ENCODE results near the gene CCR1.

The CCR1 gene

DNA sequence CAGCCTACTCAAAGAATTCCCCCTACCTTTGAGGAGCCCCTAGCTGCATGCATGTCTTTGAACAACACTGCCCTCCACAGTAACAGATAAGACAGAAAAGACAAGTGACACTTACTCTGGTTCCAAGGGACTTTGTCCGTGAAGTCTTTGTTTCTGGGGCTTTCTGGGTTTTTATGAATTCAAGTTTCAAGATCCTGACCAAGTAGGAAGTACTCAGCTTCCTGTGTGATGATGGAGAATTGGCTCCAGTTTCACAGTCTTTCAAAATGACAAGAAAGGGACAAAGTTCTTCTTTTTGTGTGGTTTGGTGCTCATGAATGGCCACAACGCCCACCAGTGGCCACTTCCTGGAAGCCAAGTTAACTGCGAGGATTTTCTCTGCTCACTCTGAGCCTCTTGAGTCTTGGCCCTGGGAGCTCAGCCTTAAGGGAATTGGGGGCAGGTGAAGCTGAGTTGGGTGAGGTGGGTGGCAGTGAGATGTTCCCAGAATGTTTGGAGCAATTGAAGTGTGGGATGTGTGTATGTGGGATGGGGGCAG lies at the start of gene CCR1:
Gene CCR1, minus strand, starts transcription at position 147 of the 538 bp plus-strand sequence. CDS start 4,000 bp downstream, outside the sequence.
- no peaks in the 10 kb centered on the region for H3K27me3 ChIP-seq (ENCODE audit: control insufficient read depth in 1 of 2, insufficient read depth in 2 of 2, low read length in 2 of 2)
- no peak within 1 kb of the TSS for H3K9ac ChIP-seq (ENCODE audit: low read length)
- no peak within 1 kb of the TSS for H3K27ac ChIP-seq (ENCODE audit: low read depth, low read length)
- H3K9me3 ChIP-seq (ENCODE audit: low read length) = no peaks in the 10 kb centered on the region
- no peaks in the 10 kb centered on the region for H3K4me1 ChIP-seq (ENCODE audit: insufficient read depth, low read length)
- H3K36me3 ChIP-seq (ENCODE audit: insufficient read depth, low read length) = no peaks in the 10 kb centered on the region
- H3K4me3 ChIP-seq (ENCODE audit: low read depth in 1 of 2, low read length in 2 of 2) = no peak within 1 kb of the TSS

DNA sequence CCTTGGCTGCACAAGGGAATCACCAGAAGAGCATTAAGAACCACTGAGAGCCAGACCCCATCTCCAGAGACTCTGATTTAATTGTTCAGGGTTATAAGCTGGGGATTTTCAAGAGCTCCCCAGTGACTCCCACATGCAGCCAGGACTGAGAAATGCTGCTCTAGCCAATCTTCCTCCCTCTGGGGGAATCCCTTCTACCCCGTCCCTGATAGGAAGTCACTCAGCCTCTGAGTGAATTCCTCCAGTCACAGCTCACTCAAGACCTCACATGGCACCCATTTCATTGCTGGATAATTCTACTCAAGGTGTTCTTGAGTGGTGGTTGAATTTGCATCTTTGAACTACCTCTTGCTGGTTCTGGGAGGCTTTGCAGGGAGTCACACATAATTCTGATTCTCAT lies 44.9 kb upstream of the CCR1 start:
- Histone ChIP-seq H3K36me3 (ENCODE audit: insufficient read depth, low read length) (no peaks in the 10 kb centered on the region), H3K27me3 (ENCODE audit: control insufficient read depth in 1 of 2, insufficient read depth in 2 of 2, low read length in 2 of 2) (no peaks in the 10 kb centered on the region), H3K4me1 (ENCODE audit: insufficient read depth, low read length) (no peaks in the 10 kb centered on the region), H3K9me3 (ENCODE audit: low read length) (no peaks in the 10 kb centered on the region), H3K27ac (ENCODE audit: low read depth, low read length) (no peak overlapping the region), H3K4me3 (ENCODE audit: low read depth in 1 of 2, low read length in 2 of 2) (no peak overlapping the region), H3K9ac (ENCODE audit: low read length) (no peak overlapping the region)

DNA sequence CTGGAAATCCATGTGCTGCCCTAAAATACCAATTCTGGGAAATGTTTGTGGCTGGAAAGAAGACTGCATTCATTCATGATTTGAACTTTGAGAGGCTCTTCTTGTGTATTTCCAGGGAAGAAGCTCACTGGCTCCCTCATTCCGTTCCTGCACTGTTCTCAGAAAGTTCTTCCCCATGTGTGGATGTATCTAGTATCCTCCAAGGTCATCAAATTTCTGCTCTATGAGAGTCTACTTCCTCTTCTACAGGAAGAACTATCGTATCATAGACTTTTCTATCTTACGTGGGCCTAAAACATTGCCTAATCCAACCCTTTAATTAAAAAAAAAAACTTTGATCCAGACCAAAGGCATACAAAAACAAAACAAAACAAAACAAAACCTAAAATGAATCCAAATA lies 37.0 kb upstream of the CCR1 start:
- Histone ChIP-seq H3K4me1 (ENCODE audit: insufficient read depth, low read length) (no peaks in the 10 kb centered on the region), H3K4me3 (ENCODE audit: low read depth in 1 of 2, low read length in 2 of 2) (no peak overlapping the region), H3K9me3 (ENCODE audit: low read length) (no peaks in the 10 kb centered on the region), H3K9ac (ENCODE audit: low read length) (no peak overlapping the region), H3K27ac (ENCODE audit: low read depth, low read length) (no peak overlapping the region), H3K36me3 (ENCODE audit: insufficient read depth, low read length) (no peaks in the 10 kb centered on the region), H3K27me3 (ENCODE audit: control insufficient read depth in 1 of 2, insufficient read depth in 2 of 2, low read length in 2 of 2) (no peaks in the 10 kb centered on the region)

DNA sequence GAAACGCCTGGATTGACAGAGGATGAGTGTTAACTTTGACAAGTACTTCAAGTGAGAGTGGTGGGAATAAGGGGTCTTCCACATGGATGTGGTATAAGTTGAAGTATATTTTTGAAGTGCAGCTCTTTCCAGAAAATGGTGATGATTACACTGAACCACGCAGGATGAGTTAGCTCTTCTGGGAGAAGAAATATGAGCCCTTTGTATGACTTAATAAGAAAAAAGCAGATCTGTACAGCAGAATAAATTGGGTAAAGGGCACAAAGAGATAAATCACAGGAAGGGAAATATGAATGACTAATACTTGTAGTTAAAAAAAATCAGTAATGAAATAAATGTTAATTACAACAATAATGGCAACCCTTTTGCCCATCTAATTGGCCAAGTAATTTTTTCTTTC lies 35.4 kb upstream of the CCR1 start:
- Histone ChIP-seq H3K9me3 (ENCODE audit: low read length) (no peaks in the 10 kb centered on the region), H3K4me1 (ENCODE audit: insufficient read depth, low read length) (no peaks in the 10 kb centered on the region), H3K4me3 (ENCODE audit: low read depth in 1 of 2, low read length in 2 of 2) (no peak overlapping the region), H3K27me3 (ENCODE audit: control insufficient read depth in 1 of 2, insufficient read depth in 2 of 2, low read length in 2 of 2) (no peaks in the 10 kb centered on the region), H3K27ac (ENCODE audit: low read depth, low read length) (no peak overlapping the region), H3K36me3 (ENCODE audit: insufficient read depth, low read length) (no peaks in the 10 kb centered on the region), H3K9ac (ENCODE audit: low read length) (no peak overlapping the region)

DNA sequence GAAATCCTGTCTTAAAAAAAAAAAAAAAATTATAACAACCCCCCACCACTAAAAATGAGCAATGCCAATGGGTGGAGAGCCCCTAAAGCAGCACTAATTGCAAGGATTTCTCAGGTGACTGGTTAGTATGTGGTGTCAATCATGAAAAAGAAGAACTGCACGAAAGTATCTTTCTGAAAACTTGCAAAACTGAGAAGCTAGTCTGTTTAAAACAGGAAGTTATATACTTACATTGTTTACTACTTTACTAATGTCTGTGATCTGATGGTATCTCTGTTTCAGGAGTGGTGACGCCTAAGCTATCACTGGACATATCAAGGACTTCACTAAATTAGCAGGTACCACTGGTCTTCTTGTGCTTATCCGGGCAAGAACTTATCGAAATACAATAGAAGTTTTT lies 34.0 kb upstream of the CCR1 start, which contains the start of gene CCR3:
Gene CCR3, plus strand, starts transcription at position 341 of the 400 bp plus-strand sequence. CDS start 22,699 bp downstream, outside the sequence.
- Histone ChIP-seq H3K27me3 (ENCODE audit: control insufficient read depth in 1 of 2, insufficient read depth in 2 of 2, low read length in 2 of 2) (no peaks in the 10 kb centered on the region), H3K36me3 (ENCODE audit: insufficient read depth, low read length) (no peaks in the 10 kb centered on the region), H3K9me3 (ENCODE audit: low read length) (no peaks in the 10 kb centered on the region), H3K9ac (ENCODE audit: low read length) (no peak within 1 kb of the TSS), H3K4me3 (ENCODE audit: low read depth in 1 of 2, low read length in 2 of 2) (no peak within 1 kb of the TSS), H3K4me1 (ENCODE audit: insufficient read depth, low read length) (no peaks in the 10 kb centered on the region), H3K27ac (ENCODE audit: low read depth, low read length) (no peak within 1 kb of the TSS)

DNA sequence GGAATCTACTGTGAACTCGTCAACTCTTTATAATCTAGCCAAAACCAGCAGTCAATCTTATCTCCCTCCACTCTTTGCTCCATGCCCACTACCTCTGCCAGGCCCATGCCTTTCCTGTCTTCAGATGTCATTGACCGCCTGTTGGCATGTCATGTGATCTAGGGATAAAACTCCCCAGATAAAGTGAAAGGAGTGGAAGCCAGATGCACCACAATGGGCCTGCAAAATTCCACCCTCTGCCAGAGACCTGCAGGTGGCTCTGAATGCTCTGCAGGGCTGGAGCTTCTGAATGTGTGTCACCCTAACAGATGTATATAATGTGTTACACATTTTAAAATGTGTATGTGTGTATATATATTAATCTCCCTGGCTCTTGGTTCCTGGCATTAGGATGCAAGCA lies 31.8 kb upstream of the CCR1 start:
- Histone ChIP-seq H3K9me3 (ENCODE audit: low read length) (no peaks in the 10 kb centered on the region), H3K36me3 (ENCODE audit: insufficient read depth, low read length) (no peaks in the 10 kb centered on the region), H3K27ac (ENCODE audit: low read depth, low read length) (no peak overlapping the region), H3K9ac (ENCODE audit: low read length) (no peak overlapping the region), H3K4me1 (ENCODE audit: insufficient read depth, low read length) (no peaks in the 10 kb centered on the region), H3K27me3 (ENCODE audit: control insufficient read depth in 1 of 2, insufficient read depth in 2 of 2, low read length in 2 of 2) (no peaks in the 10 kb centered on the region), H3K4me3 (ENCODE audit: low read depth in 1 of 2, low read length in 2 of 2) (no peak overlapping the region)

DNA sequence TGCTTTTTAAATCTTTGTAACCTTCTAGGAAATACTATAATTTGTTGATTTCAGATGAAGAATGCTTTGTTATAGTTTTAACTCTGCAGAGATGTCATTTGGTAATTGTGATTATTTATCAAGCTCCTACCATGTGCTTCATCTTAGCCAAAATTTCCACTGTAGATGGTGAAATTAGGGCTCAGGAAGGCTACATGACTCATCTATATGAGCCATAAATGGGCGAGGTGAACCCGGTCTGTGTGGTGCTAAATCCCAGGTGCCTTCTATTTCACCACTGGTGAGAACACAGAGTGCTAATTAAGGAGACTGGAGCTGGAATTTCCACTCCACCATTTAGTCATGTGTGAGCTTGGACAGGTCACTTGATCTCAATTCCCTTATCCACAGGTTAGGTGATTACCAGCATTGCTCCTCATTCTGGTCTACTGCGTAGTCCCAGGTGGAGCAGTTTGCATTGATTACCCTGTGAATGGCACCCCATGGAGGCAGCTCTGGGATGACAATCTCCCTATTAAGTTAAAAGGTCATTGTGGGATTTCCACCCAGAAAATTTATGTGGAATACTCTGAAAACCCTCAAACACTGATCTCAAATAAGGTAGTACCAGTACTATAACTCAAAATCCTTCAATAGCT lies 31.3 kb upstream of the CCR1 start:
- Histone ChIP-seq H3K27me3 (ENCODE audit: control insufficient read depth in 1 of 2, insufficient read depth in 2 of 2, low read length in 2 of 2) (no peaks in the 10 kb centered on the region), H3K36me3 (ENCODE audit: insufficient read depth, low read length) (no peaks in the 10 kb centered on the region), H3K9me3 (ENCODE audit: low read length) (no peaks in the 10 kb centered on the region), H3K4me3 (ENCODE audit: low read depth in 1 of 2, low read length in 2 of 2) (no peak overlapping the region), H3K27ac (ENCODE audit: low read depth, low read length) (no peak overlapping the region), H3K4me1 (ENCODE audit: insufficient read depth, low read length) (no peaks in the 10 kb centered on the region), H3K9ac (ENCODE audit: low read length) (no peak overlapping the region)

DNA sequence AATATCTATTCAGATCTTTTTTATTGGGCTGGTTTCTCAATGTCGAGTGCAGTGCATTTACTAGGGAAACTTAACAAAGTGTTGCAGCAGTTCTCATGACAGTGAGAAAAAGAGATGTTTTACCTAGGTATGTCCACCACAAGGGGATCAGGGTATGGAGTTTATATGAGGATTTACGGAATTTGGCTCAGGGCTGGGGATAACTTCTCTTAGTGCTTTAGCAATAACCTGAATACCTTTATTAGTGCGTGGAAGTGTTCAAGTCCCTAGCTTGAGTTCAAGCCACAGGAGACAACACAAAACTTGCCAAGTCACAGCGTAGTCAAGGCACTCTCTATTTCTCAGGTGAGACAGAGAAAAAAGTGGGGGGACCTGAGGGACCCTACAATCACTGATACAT lies 30.3 kb upstream of the CCR1 start:
- no peak overlapping the region for H3K27ac ChIP-seq (ENCODE audit: low read depth, low read length)
- no peak overlapping the region for H3K9ac ChIP-seq (ENCODE audit: low read length)
- no peaks in the 10 kb centered on the region for H3K4me1 ChIP-seq (ENCODE audit: insufficient read depth, low read length)
- no peaks in the 10 kb centered on the region for H3K36me3 ChIP-seq (ENCODE audit: insufficient read depth, low read length)
- no peaks in the 10 kb centered on the region for H3K9me3 ChIP-seq (ENCODE audit: low read length)
- H3K4me3 ChIP-seq (ENCODE audit: low read depth in 1 of 2, low read length in 2 of 2) = no peak overlapping the region
- H3K27me3 ChIP-seq (ENCODE audit: control insufficient read depth in 1 of 2, insufficient read depth in 2 of 2, low read length in 2 of 2) = no peaks in the 10 kb centered on the region

DNA sequence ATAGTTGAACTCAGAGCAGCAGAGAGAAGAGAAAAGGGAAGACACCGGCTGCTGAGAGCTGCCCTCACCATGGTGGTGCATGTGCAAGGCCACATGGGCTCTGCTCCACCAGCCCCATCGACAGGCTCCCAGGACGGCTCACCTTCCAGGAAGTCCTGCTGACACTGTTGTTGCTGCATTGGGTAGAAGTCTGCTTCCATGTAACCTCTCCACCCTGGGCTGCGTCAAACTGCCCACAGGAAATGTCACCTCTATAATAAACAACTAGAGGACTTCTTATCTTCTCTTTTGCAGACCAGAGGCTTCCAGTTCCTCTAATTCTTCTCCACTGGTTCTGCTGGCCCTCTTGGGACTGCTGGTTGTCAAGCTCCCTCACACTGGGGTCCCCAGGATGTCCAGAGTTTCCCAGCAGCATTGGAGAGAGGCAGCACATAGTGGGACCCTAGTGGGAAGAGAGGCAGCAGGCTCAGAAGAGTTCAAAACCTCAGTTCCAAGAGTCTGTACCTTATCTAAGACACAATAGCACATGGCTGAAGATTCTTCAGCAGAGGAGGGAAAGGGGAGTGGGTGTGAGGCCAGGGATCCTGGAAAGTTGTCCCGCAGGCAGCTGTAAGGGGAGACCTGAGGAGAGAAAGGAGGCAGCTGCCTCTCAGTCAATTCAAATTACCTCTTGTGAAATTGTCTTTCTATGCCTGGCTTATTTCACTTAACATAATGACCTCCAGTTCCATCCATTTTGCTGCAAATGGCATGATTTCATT lies 28.4 kb upstream of the CCR1 start:
- H3K9ac ChIP-seq (ENCODE audit: low read length) = no peak overlapping the region
- no peak overlapping the region for H3K27ac ChIP-seq (ENCODE audit: low read depth, low read length)
- no peaks in the 10 kb centered on the region for H3K36me3 ChIP-seq (ENCODE audit: insufficient read depth, low read length)
- H3K4me1 ChIP-seq (ENCODE audit: insufficient read depth, low read length) = no peaks in the 10 kb centered on the region
- H3K27me3 ChIP-seq (ENCODE audit: control insufficient read depth in 1 of 2, insufficient read depth in 2 of 2, low read length in 2 of 2) = no peaks in the 10 kb centered on the region
- no peak overlapping the region for H3K4me3 ChIP-seq (ENCODE audit: low read depth in 1 of 2, low read length in 2 of 2)
- no peaks in the 10 kb centered on the region for H3K9me3 ChIP-seq (ENCODE audit: low read length)

DNA sequence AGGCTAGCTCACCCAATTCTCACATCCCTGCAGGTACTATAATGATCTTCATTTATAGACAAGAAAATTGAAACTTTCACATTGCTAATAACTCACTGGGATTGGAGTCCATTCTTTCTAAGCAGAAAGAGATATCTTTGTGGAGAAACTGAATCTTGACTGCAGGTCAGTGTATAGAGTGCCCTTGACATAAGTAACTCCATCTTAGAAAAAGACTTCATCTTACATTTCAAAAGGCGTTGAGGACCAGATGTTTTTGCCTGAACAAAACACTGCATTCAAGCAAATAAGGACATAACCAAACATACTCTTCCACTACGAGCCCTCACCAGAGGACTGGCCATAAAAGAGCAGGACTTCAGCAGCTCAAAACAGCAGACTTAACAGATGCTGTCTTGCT lies 27.3 kb upstream of the CCR1 start:
- H3K9me3 ChIP-seq (ENCODE audit: low read length) = no peaks in the 10 kb centered on the region
- no peaks in the 10 kb centered on the region for H3K36me3 ChIP-seq (ENCODE audit: insufficient read depth, low read length)
- no peak overlapping the region for H3K9ac ChIP-seq (ENCODE audit: low read length)
- H3K4me1 ChIP-seq (ENCODE audit: insufficient read depth, low read length) = no peaks in the 10 kb centered on the region
- H3K27me3 ChIP-seq (ENCODE audit: control insufficient read depth in 1 of 2, insufficient read depth in 2 of 2, low read length in 2 of 2) = no peaks in the 10 kb centered on the region
- no peak overlapping the region for H3K27ac ChIP-seq (ENCODE audit: low read depth, low read length)
- no peak overlapping the region for H3K4me3 ChIP-seq (ENCODE audit: low read depth in 1 of 2, low read length in 2 of 2)

DNA sequence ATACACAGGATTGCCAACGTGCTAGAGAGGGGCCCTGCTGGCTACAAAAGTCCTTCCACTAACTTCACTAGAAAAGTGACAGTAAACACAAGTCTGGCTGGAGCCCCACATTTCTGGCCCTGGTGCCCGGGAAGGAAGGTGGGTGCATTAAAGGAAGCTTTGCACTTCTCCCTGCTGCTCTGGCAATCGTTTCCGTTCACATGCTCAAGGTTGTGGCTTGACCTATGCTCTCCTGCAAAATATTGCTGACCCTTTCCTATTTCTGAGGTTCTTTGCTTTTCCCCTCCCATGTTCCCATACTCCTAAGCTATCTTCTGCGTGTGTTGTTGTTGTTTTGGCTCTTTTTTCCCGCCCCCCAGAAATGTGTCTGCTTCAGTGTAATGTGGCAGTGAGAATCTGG lies 25.1 kb upstream of the CCR1 start:
- Histone ChIP-seq H3K9ac (ENCODE audit: low read length) (no peak overlapping the region), H3K4me1 (ENCODE audit: insufficient read depth, low read length) (no peaks in the 10 kb centered on the region), H3K9me3 (ENCODE audit: low read length) (no peaks in the 10 kb centered on the region), H3K27me3 (ENCODE audit: control insufficient read depth in 1 of 2, insufficient read depth in 2 of 2, low read length in 2 of 2) (no peaks in the 10 kb centered on the region), H3K4me3 (ENCODE audit: low read depth in 1 of 2, low read length in 2 of 2) (no peak overlapping the region), H3K27ac (ENCODE audit: low read depth, low read length) (no peak overlapping the region), H3K36me3 (ENCODE audit: insufficient read depth, low read length) (no peaks in the 10 kb centered on the region)
